Measurements from ENCODE around the gene TUBA4B.

The TUBA4B gene

DNA sequence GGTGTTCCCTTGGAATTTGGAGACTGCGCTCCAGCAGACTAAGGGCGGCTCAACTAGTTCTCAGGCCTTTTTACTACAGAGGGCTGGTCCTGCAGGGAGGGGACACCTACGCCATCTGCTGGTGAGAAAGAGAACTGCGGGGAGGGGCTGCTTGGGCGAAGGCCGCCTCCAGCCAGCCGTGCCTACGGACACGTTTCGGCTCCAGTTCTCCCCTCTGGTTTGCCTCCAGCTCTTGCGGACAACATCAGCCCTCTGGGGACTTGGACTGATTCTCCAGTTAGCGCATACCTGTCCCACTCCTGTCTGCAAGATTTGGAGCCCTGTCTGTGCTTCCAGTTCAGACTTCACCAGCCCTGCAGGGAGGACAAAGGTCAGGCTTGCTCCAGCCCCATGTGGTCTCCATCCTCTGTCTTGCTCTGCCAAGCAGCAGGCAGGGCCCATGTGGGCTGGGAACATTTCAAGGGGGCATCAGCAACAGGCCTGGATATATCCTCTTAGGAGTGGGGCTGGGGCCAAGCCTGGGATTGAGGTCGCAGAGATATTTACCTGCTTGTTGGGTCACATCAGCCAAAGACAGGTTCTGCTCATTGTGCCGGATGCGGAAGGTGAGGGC lies 45.8 kb downstream of the TUBA4B start:
- TF ChIP-seq EGR1 (IDR thresholded peaks at IDR 0.05) (no peak), ZBTB7A (IDR thresholded peaks at IDR 0.05; ENCODE audit: low read depth) (no peak), NFIC (IDR thresholded peaks at IDR 0.05) (no peak), CEBPB (IDR thresholded peaks at IDR 0.05) (no peak), YY1 (IDR thresholded peaks at IDR 0.05; ENCODE audit: low read depth) (no peak), EP300 (IDR thresholded peaks at IDR 0.05; ENCODE audit: borderline replicate concordance) (no peak), FOXM1 (IDR thresholded peaks at IDR 0.05; ENCODE audit: borderline replicate concordance, low read depth) (no peak), RAD21 (IDR thresholded peaks at IDR 0.05; ENCODE audit: low read depth) (peak; percentile 88), TEAD4 (IDR thresholded peaks at IDR 0.05) (no peak), CREB1 (IDR thresholded peaks at IDR 0.05; ENCODE audit: low read depth) (no peak), TCF12 (IDR thresholded peaks at IDR 0.05; ENCODE audit: low read depth) (no peak), REST (IDR thresholded peaks at IDR 0.05; ENCODE audit: low read depth) (peak; percentile 11; the same call in 1 of the 2 replicates), TAF1 (IDR thresholded peaks at IDR 0.05; ENCODE audit: low read depth) (no peak)
- TF ChIP-seq, protein P1, sequence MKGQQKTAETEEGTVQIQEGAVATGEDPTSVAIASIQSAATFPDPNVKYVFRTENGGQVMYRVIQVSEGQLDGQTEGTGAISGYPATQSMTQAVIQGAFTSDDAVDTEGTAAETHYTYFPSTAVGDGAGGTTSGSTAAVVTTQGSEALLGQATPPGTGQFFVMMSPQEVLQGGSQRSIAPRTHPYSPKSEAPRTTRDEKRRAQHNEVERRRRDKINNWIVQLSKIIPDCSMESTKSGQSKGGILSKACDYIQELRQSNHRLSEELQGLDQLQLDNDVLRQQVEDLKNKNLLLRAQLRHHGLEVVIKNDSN (IDR thresholded peaks at IDR 0.05) = no peak
- TF ChIP-seq, protein P2, sequence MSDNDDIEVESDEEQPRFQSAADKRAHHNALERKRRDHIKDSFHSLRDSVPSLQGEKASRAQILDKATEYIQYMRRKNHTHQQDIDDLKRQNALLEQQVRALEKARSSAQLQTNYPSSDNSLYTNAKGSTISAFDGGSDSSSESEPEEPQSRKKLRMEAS (IDR thresholded peaks at IDR 0.05) = no peak

- TF ChIP-seq TAF1 (IDR thresholded peaks at IDR 0.05; ENCODE audit: low read depth) (no peak), REST (IDR thresholded peaks at IDR 0.05; ENCODE audit: low read depth) (no peak), ZBTB7A (IDR thresholded peaks at IDR 0.05; ENCODE audit: low read depth) (no peak), EGR1 (IDR thresholded peaks at IDR 0.05) (no peak), TCF12 (IDR thresholded peaks at IDR 0.05; ENCODE audit: low read depth) (no peak), FOXM1 (IDR thresholded peaks at IDR 0.05; ENCODE audit: borderline replicate concordance, low read depth) (no peak), YY1 (IDR thresholded peaks at IDR 0.05; ENCODE audit: low read depth) (no peak)
These were observed 46.3 kb downstream of the TUBA4B start for GRCh38 chr2:219299372-219299760.

DNA sequence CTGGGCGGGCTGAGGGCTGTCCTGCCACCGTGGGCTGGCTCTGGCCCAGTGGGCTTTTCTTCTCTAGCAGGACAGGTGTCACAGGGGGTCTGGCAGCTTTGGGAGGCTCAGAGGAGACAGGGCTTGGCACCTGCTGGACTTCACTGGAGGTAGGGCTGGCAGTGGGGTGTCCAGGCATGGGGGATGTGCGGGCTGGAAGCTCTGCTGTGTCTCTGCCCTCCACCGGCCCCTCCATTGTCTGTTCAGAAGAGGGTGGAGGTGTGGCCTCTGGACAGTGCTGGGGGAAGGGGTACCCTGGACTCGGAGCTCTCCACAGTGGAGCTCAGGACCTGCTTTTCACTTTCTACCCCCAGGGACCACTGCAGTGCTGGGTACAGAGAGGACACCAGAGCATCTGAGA lies 47.0 kb downstream of the TUBA4B start:
- TF ChIP-seq FOXM1 (IDR thresholded peaks at IDR 0.05; ENCODE audit: borderline replicate concordance, low read depth) (no peak), TCF12 (IDR thresholded peaks at IDR 0.05; ENCODE audit: low read depth) (no peak), NFIC (IDR thresholded peaks at IDR 0.05) (no peak), EP300 (IDR thresholded peaks at IDR 0.05; ENCODE audit: borderline replicate concordance) (no peak), ZBTB7A (IDR thresholded peaks at IDR 0.05; ENCODE audit: low read depth) (no peak), RAD21 (IDR thresholded peaks at IDR 0.05; ENCODE audit: low read depth) (no peak), TEAD4 (IDR thresholded peaks at IDR 0.05) (no peak), REST (IDR thresholded peaks at IDR 0.05; ENCODE audit: low read depth) (no peak), EGR1 (IDR thresholded peaks at IDR 0.05) (no peak), TAF1 (IDR thresholded peaks at IDR 0.05; ENCODE audit: low read depth) (no peak), CREB1 (IDR thresholded peaks at IDR 0.05; ENCODE audit: low read depth) (no peak), YY1 (IDR thresholded peaks at IDR 0.05; ENCODE audit: low read depth) (no peak), CEBPB (IDR thresholded peaks at IDR 0.05) (no peak)
- TF ChIP-seq, protein P1 (IDR thresholded peaks at IDR 0.05) = no peak
- TF ChIP-seq, protein P2 (IDR thresholded peaks at IDR 0.05) = no peak

- TF ChIP-seq RAD21 (IDR thresholded peaks at IDR 0.05; ENCODE audit: low read depth) (no peak), REST (IDR thresholded peaks at IDR 0.05; ENCODE audit: low read depth) (no peak), TCF12 (IDR thresholded peaks at IDR 0.05; ENCODE audit: low read depth) (no peak), EP300 (IDR thresholded peaks at IDR 0.05; ENCODE audit: borderline replicate concordance) (no peak), YY1 (IDR thresholded peaks at IDR 0.05; ENCODE audit: low read depth) (no peak), TEAD4 (IDR thresholded peaks at IDR 0.05) (no peak), EGR1 (IDR thresholded peaks at IDR 0.05) (no peak), CREB1 (IDR thresholded peaks at IDR 0.05; ENCODE audit: low read depth) (no peak), ZBTB7A (IDR thresholded peaks at IDR 0.05; ENCODE audit: low read depth) (no peak), CEBPB (IDR thresholded peaks at IDR 0.05) (no peak), FOXM1 (IDR thresholded peaks at IDR 0.05; ENCODE audit: borderline replicate concordance, low read depth) (no peak), TAF1 (IDR thresholded peaks at IDR 0.05; ENCODE audit: low read depth) (no peak), NFIC (IDR thresholded peaks at IDR 0.05) (no peak)
- TF ChIP-seq, protein P1 (IDR thresholded peaks at IDR 0.05) = no peak
- TF ChIP-seq, protein P2 (IDR thresholded peaks at IDR 0.05) = no peak
These were observed 49.4 kb downstream of the TUBA4B start for GRCh38 chr2:219302412-219302968.

All from Ishikawa (cell line).